NCI-H460 (cell line): ENCODE measurements around the gene ETFA. TPM values are rescaled to one million over a fixed set of nuclear protein-coding genes. Genes with fewer than 3 reads are reported as not detected.
"Not testable (repeated sequence)": the region's sequence is repeated elsewhere in the genome, so short reads cannot be mapped to it uniquely, and the experiment has no call there.

Experiments used
- DNase-seq: peaks from one replicate; pipeline ENCODE4 v3.0.0-alpha.2; 2016; ENCODE audit warnings: low read depth; ENCODE audit errors: extremely low read depth
- total RNA-seq: library from RNA; depleted of rRNA; stranded (reverse); fragments of >200 nt; shearing (Covaris generic); gene quantifications from 2 replicates; pipeline ENCODE4 v1.2.3, GENCODE V29; 2014

ETFA gene
- total RNA-seq, 1 experiment from 2014 or later, result 220 TPM

- DNase-seq, result no peak
These were observed 16.2 kb upstream of the ETFA start for GRCh38 chr15:76327191-76328105.

- DNase-seq, result no peak
These were observed 14.4 kb upstream of the ETFA start for GRCh38 chr15:76325704-76326103.

GRCh38 chr15:76324066-76324465, 12.8 kb upstream of the ETFA start:
- DNase-seq, result no peak

GRCh38 chr15:76321602-76322001, 10.3 kb upstream of the ETFA start:
- DNase-seq, result no peak

- DNase-seq, result no peak
These were observed 9.9 kb upstream of the ETFA start for GRCh38 chr15:76321171-76321570.

- no peak for DNase-seq
These were observed 8.7 kb upstream of the ETFA start for GRCh38 chr15:76320012-76320411.

- DNase-seq, result no peak
These were observed 2.5 kb upstream of the ETFA start for GRCh38 chr15:76313731-76314130.

- DNase-seq, result not testable (repeated sequence)
These were observed 1.9 kb upstream of the ETFA start for GRCh38 chr15:76313175-76313567.

- DNase-seq, result peak; percentile 86
These were observed 1.4 kb upstream of the ETFA start for GRCh38 chr15:76312540-76313174.

- no peak for DNase-seq
These were observed 682 bp downstream of the ETFA start for GRCh38 chr15:76310475-76311099.

GRCh38 chr15:76309601-76310330, 1.5 kb downstream of the ETFA start:
- DNase-seq, result no peak

- DNase-seq, result no peak
These were observed 7.4 kb downstream of the ETFA start for GRCh38 chr15:76303909-76304308.

- no peak for DNase-seq
These were observed 11.5 kb downstream of the ETFA start for GRCh38 chr15:76299786-76300185.

GRCh38 chr15:76298986-76299385, 12.3 kb downstream of the ETFA start:
- no peak for DNase-seq

- not testable (repeated sequence) for DNase-seq
These were observed 13.3 kb downstream of the ETFA start for GRCh38 chr15:76297951-76298350.

GRCh38 chr15:76296849-76297248, 14.4 kb downstream of the ETFA start:
- DNase-seq, result no peak

- not testable (repeated sequence) for DNase-seq
These were observed 16.8 kb downstream of the ETFA start for GRCh38 chr15:76294463-76294862.

- no peak for DNase-seq
These were observed 17.9 kb downstream of the ETFA start for GRCh38 chr15:76293361-76293760.

- no peak for DNase-seq
These were observed 21.7 kb downstream of the ETFA start for GRCh38 chr15:76289582-76289981.

- DNase-seq, result no peak
These were observed 24.9 kb downstream of the ETFA start for GRCh38 chr15:76286271-76286879.
